Mesenteric fat pad (tissue), 1 donor: ENCODE data around the gene PSMC3. TPM values are rescaled to one million over a fixed set of nuclear protein-coding genes. Genes with fewer than 3 reads are reported as not detected.
A peak's percentile ranks its signal among the peaks of the same experiment; 100 is the strongest.

Experiments used
- DNase-seq: peaks from one replicate; pipeline ENCODE4 v3.0.0-alpha.2; 2020; ENCODE audit warnings: low spot score
- total RNA-seq: library from RNA; stranded (reverse); fragmentation: NEBNext Ultra II Directional; extraction: Animal tissue kit (Norgen Biotek cat#: 25700); gene quantifications from one replicate; pipeline ENCODE4 v1.2.1, GENCODE V29; 2021
- donor health status: DM: yes; HTN: yes; CAD: no.

PSMC3 gene
- total RNA-seq, 1 donor from 2014 or later: 116 TPM

GRCh38 chr11:47413908-47414684, 12.1 kb downstream of the PSMC3 start:
- DNase-seq: no peak

- DNase-seq: no peak
Observed at GRCh38 chr11:47413351-47413750, 12.9 kb downstream of the PSMC3 start.

GRCh38 chr11:47411884-47412746, 14.1 kb downstream of the PSMC3 start:
- no peak for DNase-seq

- DNase-seq: no peak
Observed at GRCh38 chr11:47410370-47411264, 15.6 kb downstream of the PSMC3 start.

- no peak for DNase-seq
Observed at GRCh38 chr11:47409440-47410369, 16.5 kb downstream of the PSMC3 start.

- no peak for DNase-seq
Observed at GRCh38 chr11:47408598-47409439, 17.4 kb downstream of the PSMC3 start.

- peak; percentile 98 for DNase-seq
Observed at GRCh38 chr11:47407746-47408590, 18.3 kb downstream of the PSMC3 start, which contains the start of gene SLC39A13. Gene SLC39A13 (plus strand): TSS chr11:47408590. CDS start chr11:47410095, 1,505 bp downstream.

GRCh38 chr11:47406896-47407745, 19.1 kb downstream of the PSMC3 start:
- no peak for DNase-seq

GRCh38 chr11:47403571-47403970, 22.7 kb downstream of the PSMC3 start:
- no peak for DNase-seq

- no peak for DNase-seq
Observed at GRCh38 chr11:47403135-47403534, 23.1 kb downstream of the PSMC3 start.

- no peak for DNase-seq
Observed at GRCh38 chr11:47400768-47401279, 25.4 kb downstream of the PSMC3 start.

GRCh38 chr11:47399860-47400767, 26.1 kb downstream of the PSMC3 start:
- DNase-seq: no peak

GRCh38 chr11:47398551-47398950, 27.7 kb downstream of the PSMC3 start:
- DNase-seq: no peak

- DNase-seq: no peak
Observed at GRCh38 chr11:47398011-47398410, 28.2 kb downstream of the PSMC3 start.

GRCh38 chr11:47396049-47396320, 30.3 kb downstream of the PSMC3 start:
- DNase-seq: no peak
